ENCODE measurements around the gene LCE3B. TPM values are rescaled to one million over a fixed set of nuclear protein-coding genes. Genes with fewer than 3 reads are reported as not detected.

The LCE3B gene
- total and polyA plus RNA-seq, 2 donors (not counting 1 experiment from before 2014, with no cell fraction given) = not detected

- H3K27me3 Mint-ChIP-seq = peaks cover 2% of the 10 kb centered on the region
- H3K79me2 ChIP-seq (ENCODE audit: control insufficient read depth, insufficient read depth, low read length) = no peaks in the 10 kb centered on the region
- H3K9me3 Mint-ChIP-seq (ENCODE audit: insufficient read depth) = no peaks in the 10 kb centered on the region
- H3K4me1 ChIP-seq (ENCODE audit: control insufficient read depth in 2 of 2, insufficient read depth in 2 of 2, low read length in 2 of 2) = no peaks in the 10 kb centered on the region
- DNase-seq (no peak), ATAC-seq (ENCODE audit: low read depth) (no peak)
- intact Hi-C loops (cut with micrococcal nuclease) = no loop called here
- H4K20me1 ChIP-seq (ENCODE audit: control insufficient read depth, insufficient read depth, low read length, poor library complexity, severe bottlenecking) = no peaks in the 10 kb centered on the region
- ChIA-PET POLR2A (no interaction called here), CTCF (no interaction called here)
- no peak overlapping the region for H3K27ac Mint-ChIP-seq
- no peak overlapping the region for H3K4me2 ChIP-seq (replicated peaks; ENCODE audit: low read depth, low read length, poor library complexity, severe bottlenecking)
- no peaks in the 10 kb centered on the region for H3K4me1 Mint-ChIP-seq
- TF ChIP-seq EZH2 (IDR thresholded peaks at IDR 0.05; ENCODE audit: borderline replicate concordance, insufficient read depth, low read depth, low read length, poor library complexity, severe bottlenecking) = no peak
- TF ChIP-seq CTCF (IDR thresholded peaks at IDR 0.05) = no peak
- no CpG with 5 or more reads among the region's 1 CpG for WGBS (ENCODE audit: insufficient coverage)
- H3K9ac ChIP-seq (ENCODE audit: low read length) = no peak overlapping the region
- peaks cover 0 to 1% (median 0%) of the 10 kb centered on the region in 3 donors for H3K9me3 ChIP-seq (ENCODE audit: control extremely low read depth in 1 of 3, control insufficient read depth in 2 of 3, insufficient read depth in 1 of 3, low read length in 2 of 3)
- H3K4me3 ChIP-seq (ENCODE audit: control extremely low read depth in 1 of 5, extremely low read depth in 1 of 5, insufficient read depth in 1 of 5, low read depth in 2 of 5, low read length in 4 of 5) = no peak overlapping the region
- H2AFZ ChIP-seq (ENCODE audit: insufficient read depth, low read depth, low read length, poor library complexity, severe bottlenecking) = no peak overlapping the region
- no peaks in the 10 kb centered on the region for H3K27me3 ChIP-seq (replicated peaks in 1 of 4; ENCODE audit: control extremely low read depth in 1 of 4, control insufficient read depth in 3 of 4, insufficient read depth in 4 of 4, low read length in 3 of 4)
- H3K36me3 ChIP-seq (replicated peaks in 1 of 2; ENCODE audit: control extremely low read depth in 1 of 2, control insufficient read depth in 1 of 2, extremely low read depth in 1 of 2, insufficient read depth in 2 of 2, low read length in 1 of 2) = no peaks in the 10 kb centered on the region
- H3K27ac ChIP-seq (ENCODE audit: low read length in 2 of 2) = no peak overlapping the region
- no peak overlapping the region for H3K4me3 Mint-ChIP-seq
Measured at GRCh38 chr1:152585586-152585985, 28.0 kb upstream of the LCE3B start.

- WGBS (ENCODE audit: insufficient coverage) = 83% methylated on average over 1 of the region's 2 CpGs
- Histone ChIP-seq H2AFZ (ENCODE audit: insufficient read depth, low read depth, low read length, poor library complexity, severe bottlenecking) (no peak overlapping the region), H3K9me3 (ENCODE audit: control extremely low read depth in 1 of 3, control insufficient read depth in 2 of 3, insufficient read depth in 1 of 3, low read length in 2 of 3) (peaks cover 6 to 11% (median 6%) of the 10 kb centered on the region in 3 donors), H3K36me3 (replicated peaks in 1 of 2; ENCODE audit: control extremely low read depth in 1 of 2, control insufficient read depth in 1 of 2, extremely low read depth in 1 of 2, insufficient read depth in 2 of 2, low read length in 1 of 2) (no peaks in the 10 kb centered on the region), H3K27me3 (replicated peaks in 1 of 4; ENCODE audit: control extremely low read depth in 1 of 4, control insufficient read depth in 3 of 4, insufficient read depth in 4 of 4, low read length in 3 of 4) (peaks cover 0 to 2% (median 0%) of the 10 kb centered on the region in 4 experiments), H4K20me1 (ENCODE audit: control insufficient read depth, insufficient read depth, low read length, poor library complexity, severe bottlenecking) (no peaks in the 10 kb centered on the region), H3K9ac (ENCODE audit: low read length) (no peak overlapping the region), H3K4me1 (ENCODE audit: control insufficient read depth in 2 of 2, insufficient read depth in 2 of 2, low read length in 2 of 2) (no peaks in the 10 kb centered on the region), H3K27ac (ENCODE audit: low read length in 2 of 2) (no peak overlapping the region), H3K4me3 (ENCODE audit: control extremely low read depth in 1 of 5, extremely low read depth in 1 of 5, insufficient read depth in 1 of 5, low read depth in 2 of 5, low read length in 4 of 5) (no peak overlapping the region), H3K79me2 (ENCODE audit: control insufficient read depth, insufficient read depth, low read length) (no peaks in the 10 kb centered on the region), H3K4me2 (replicated peaks; ENCODE audit: low read depth, low read length, poor library complexity, severe bottlenecking) (no peak overlapping the region)
- H3K27me3 Mint-ChIP-seq = no peaks in the 10 kb centered on the region
- no peaks in the 10 kb centered on the region for H3K9me3 Mint-ChIP-seq (ENCODE audit: insufficient read depth)
- DNase-seq (no peak), ATAC-seq (ENCODE audit: low read depth) (no peak)
- ChIA-PET CTCF (no interaction called here), POLR2A (no interaction called here)
- H3K4me1 Mint-ChIP-seq = no peaks in the 10 kb centered on the region
- H3K4me3 Mint-ChIP-seq = no peak overlapping the region
- H3K27ac Mint-ChIP-seq = no peak overlapping the region
- TF ChIP-seq CTCF (IDR thresholded peaks at IDR 0.05) (no peak), EZH2 (IDR thresholded peaks at IDR 0.05; ENCODE audit: borderline replicate concordance, insufficient read depth, low read depth, low read length, poor library complexity, severe bottlenecking) (no peak)
- intact Hi-C loops (cut with micrococcal nuclease) = no loop called here
Measured at GRCh38 chr1:152596986-152597385, 16.6 kb upstream of the LCE3B start.

All from B cell (primary cell).